ENCODE results near the gene XPA.

XPA gene

DNA sequence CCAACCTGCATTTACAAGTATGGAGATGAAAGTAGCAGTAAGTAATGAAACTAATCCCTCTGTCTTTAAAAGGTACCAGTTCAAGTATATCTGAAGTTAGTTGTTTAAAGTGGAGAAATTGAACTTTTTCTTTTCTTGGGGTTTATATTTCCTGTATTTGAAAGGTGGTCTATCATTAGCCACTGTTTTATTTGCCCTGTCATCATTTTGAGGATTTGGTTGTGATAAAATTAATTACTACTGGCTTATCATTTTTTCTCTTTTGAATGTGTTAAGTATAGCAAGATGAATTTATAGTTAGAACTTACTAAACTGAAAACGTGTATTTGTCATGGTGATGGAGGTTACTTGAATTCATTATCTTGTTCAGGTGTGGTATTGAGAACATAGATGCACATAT, 38.4 kb downstream of the XPA start:
- Mint-ChIP-seq H3K36me3 (peaks cover 40% of the 10 kb centered on the region), H3K9me3 (no peaks in the 10 kb centered on the region), H3K4me1 (peaks cover 3% of the 10 kb centered on the region), H3K27ac (peak overlapping the region; percentile 40), H3K4me3 (no peak overlapping the region), H3K27me3 (no peaks in the 10 kb centered on the region)
- ATAC-seq (ENCODE audit: low read depth) (no peak), DNase-seq (ENCODE audit: low spot score in 2 of 2) (no peak)

DNA sequence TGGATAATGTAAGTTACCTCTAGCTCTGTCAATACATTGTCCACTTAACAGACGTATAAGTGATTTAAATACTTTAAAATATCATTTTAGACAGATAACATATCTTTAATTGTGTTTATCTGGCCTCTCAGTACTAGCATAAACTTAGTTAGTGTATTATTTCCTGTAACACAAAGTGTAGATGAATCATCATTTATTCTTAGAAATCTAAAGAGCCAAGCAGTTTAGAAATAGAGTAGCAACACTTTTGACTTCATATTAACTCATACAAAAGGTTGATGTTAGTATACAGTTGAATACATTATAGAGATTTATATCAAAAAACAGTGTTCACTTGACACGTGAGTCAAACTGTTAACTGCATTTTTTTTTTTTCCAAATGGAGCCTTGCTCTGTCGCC, 45.5 kb downstream of the XPA start:
- no peak overlapping the region for H3K4me3 Mint-ChIP-seq
- DNase-seq (ENCODE audit: low spot score in 2 of 2) (no peak), ATAC-seq (ENCODE audit: low read depth) (no peak)
- peaks cover 33% of the 10 kb centered on the region for H3K36me3 Mint-ChIP-seq
- H3K9me3 Mint-ChIP-seq: no peaks in the 10 kb centered on the region
- H3K4me1 Mint-ChIP-seq: no peaks in the 10 kb centered on the region
- H3K27ac Mint-ChIP-seq: no peak overlapping the region
- no peaks in the 10 kb centered on the region for H3K27me3 Mint-ChIP-seq

GRCh38 chr9:97647996-97648395, 49.1 kb downstream of the XPA start:
- Mint-ChIP-seq H3K36me3 (peaks cover 20% of the 10 kb centered on the region), H3K9me3 (no peaks in the 10 kb centered on the region)

DNA sequence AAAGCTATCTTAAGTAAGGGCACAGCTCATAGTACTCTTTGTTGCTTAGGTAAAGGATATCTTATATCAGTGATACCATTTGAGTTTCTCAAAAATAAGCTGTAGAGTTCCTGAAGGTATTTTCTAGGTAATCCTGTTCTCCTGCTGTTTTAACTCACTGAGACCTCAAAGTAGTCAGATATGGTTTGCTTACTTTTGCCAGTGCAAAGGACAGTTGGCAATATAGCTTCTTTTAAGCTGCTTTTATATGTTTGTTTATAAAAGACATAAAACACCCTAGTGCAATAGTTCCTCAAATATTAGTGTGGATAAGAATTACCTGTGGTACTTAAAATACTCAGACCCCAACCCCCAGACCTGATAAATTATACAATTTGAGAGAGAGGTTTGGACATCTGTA, 51.4 kb downstream of the XPA start:
- Mint-ChIP-seq H3K4me1 (peaks cover 5% of the 10 kb centered on the region), H3K27ac (no peak overlapping the region), H3K27me3 (no peaks in the 10 kb centered on the region), H3K4me3 (no peak overlapping the region), H3K9me3 (no peaks in the 10 kb centered on the region), H3K36me3 (peaks cover 16% of the 10 kb centered on the region)
- ATAC-seq (ENCODE audit: low read depth): no peak
- DNase-seq (ENCODE audit: low spot score in 2 of 2): no peak

More at GRCh38 chr9:97647996-97648395, 49.1 kb downstream of the XPA start:
- DNase-seq (ENCODE audit: low spot score in 2 of 2) (no peak), ATAC-seq (ENCODE audit: low read depth) (no peak)
- peaks cover 5% of the 10 kb centered on the region for H3K4me1 Mint-ChIP-seq
- H3K27ac Mint-ChIP-seq: no peak overlapping the region
- no peaks in the 10 kb centered on the region for H3K27me3 Mint-ChIP-seq
- H3K4me3 Mint-ChIP-seq: no peak overlapping the region

DNA sequence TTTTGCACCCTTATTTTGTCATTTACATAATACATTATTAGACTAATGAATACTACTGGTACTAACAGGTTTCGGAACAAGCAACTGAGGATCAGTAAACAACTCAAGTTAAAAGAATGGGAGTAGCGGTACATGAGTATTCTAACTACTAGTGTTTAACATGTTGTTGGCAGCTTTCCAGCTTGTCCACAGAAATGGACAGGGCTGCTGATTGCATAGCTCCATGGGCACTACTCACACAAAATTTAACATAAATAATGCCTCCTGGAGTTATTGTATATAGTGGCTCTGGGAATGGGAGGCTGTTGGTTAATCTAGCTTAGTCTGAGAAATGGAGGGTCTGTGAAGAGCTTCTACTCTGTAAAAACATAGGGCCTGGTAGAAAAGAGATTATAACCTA, 56.8 kb downstream of the XPA start:
- Mint-ChIP-seq H3K4me3 (no peak overlapping the region), H3K36me3 (peaks cover 8% of the 10 kb centered on the region), H3K4me1 (peaks cover 29% of the 10 kb centered on the region), H3K27me3 (no peaks in the 10 kb centered on the region), H3K9me3 (no peaks in the 10 kb centered on the region), H3K27ac (no peak overlapping the region)
- DNase-seq (ENCODE audit: low spot score in 2 of 2) (no peak), ATAC-seq (ENCODE audit: low read depth) (no peak)

GRCh38 chr9:97638666-97639065, 58.5 kb downstream of the XPA start:
- Mint-ChIP-seq H3K27me3 (no peaks in the 10 kb centered on the region), H3K27ac (peak overlapping the region; percentile 62), H3K4me3 (no peak overlapping the region), H3K36me3 (peaks cover 4% of the 10 kb centered on the region), H3K9me3 (no peaks in the 10 kb centered on the region), H3K4me1 (peaks cover 32% of the 10 kb centered on the region)
- DNase-seq (ENCODE audit: low spot score in 2 of 2) (no peak), ATAC-seq (ENCODE audit: low read depth) (no peak)

- Mint-ChIP-seq H3K27ac (peak overlapping the region; percentile 7), H3K4me1 (peaks cover 36% of the 10 kb centered on the region), H3K9me3 (no peaks in the 10 kb centered on the region), H3K36me3 (no peaks in the 10 kb centered on the region), H3K4me3 (no peak overlapping the region), H3K27me3 (no peaks in the 10 kb centered on the region)
- ATAC-seq (ENCODE audit: low read depth): no peak
- DNase-seq (ENCODE audit: low spot score in 2 of 2): no peak
Observed at GRCh38 chr9:97636903-97637302, 60.2 kb downstream of the XPA start.

GRCh38 chr9:97635026-97635425, 62.1 kb downstream of the XPA start:
- ATAC-seq (ENCODE audit: low read depth): no peak
- Mint-ChIP-seq H3K9me3 (no peaks in the 10 kb centered on the region), H3K4me1 (peaks cover 43% of the 10 kb centered on the region)

GRCh38 chr9:97633859-97634490, 63.2 kb downstream of the XPA start:
- ATAC-seq (ENCODE audit: low read depth): no peak
- peaks cover 2% of the 10 kb centered on the region for H3K36me3 Mint-ChIP-seq
- H3K4me1 Mint-ChIP-seq: peaks cover 44% of the 10 kb centered on the region
- H3K9me3 Mint-ChIP-seq: no peaks in the 10 kb centered on the region
- no peaks in the 10 kb centered on the region for H3K27me3 Mint-ChIP-seq
- peak overlapping the region; percentile 99 for H3K27ac Mint-ChIP-seq
- H3K4me3 Mint-ChIP-seq: peak overlapping the region; percentile 99
- no peak for DNase-seq (ENCODE audit: low spot score in 2 of 2)

More at GRCh38 chr9:97635026-97635425, 62.1 kb downstream of the XPA start:
- Mint-ChIP-seq H3K27me3 (no peaks in the 10 kb centered on the region), H3K4me3 (peak overlapping the region; percentile 27), H3K36me3 (no peaks in the 10 kb centered on the region), H3K27ac (peak overlapping the region; percentile 99)
- DNase-seq (ENCODE audit: low spot score in 2 of 2): no peak

GRCh38 chr9:97632985-97633858, 63.9 kb downstream of the XPA start, which contains the start of the genes NCBP1 and TSTD2:
TSS of gene NCBP1 (plus strand) at chr9:97633821. CDS start at chr9:97633882, 61 bp downstream.
TSS of gene TSTD2 (minus strand) at chr9:97633368. CDS start at chr9:97627562, 5,806 bp downstream.
- ATAC-seq (ENCODE audit: low read depth) (peak; percentile 87), DNase-seq (ENCODE audit: low spot score in 2 of 2) (peak; percentile 94 to 95)
- H3K4me1 Mint-ChIP-seq: peaks cover 39% of the 10 kb centered on the region
- no peaks in the 10 kb centered on the region for H3K27me3 Mint-ChIP-seq
- H3K36me3 Mint-ChIP-seq: peaks cover 2% of the 10 kb centered on the region
- no peaks in the 10 kb centered on the region for H3K9me3 Mint-ChIP-seq
- peak within 1 kb of the TSS; percentile 99 for H3K27ac Mint-ChIP-seq
- peak within 1 kb of the TSS; percentile 99 for H3K4me3 Mint-ChIP-seq

DNA sequence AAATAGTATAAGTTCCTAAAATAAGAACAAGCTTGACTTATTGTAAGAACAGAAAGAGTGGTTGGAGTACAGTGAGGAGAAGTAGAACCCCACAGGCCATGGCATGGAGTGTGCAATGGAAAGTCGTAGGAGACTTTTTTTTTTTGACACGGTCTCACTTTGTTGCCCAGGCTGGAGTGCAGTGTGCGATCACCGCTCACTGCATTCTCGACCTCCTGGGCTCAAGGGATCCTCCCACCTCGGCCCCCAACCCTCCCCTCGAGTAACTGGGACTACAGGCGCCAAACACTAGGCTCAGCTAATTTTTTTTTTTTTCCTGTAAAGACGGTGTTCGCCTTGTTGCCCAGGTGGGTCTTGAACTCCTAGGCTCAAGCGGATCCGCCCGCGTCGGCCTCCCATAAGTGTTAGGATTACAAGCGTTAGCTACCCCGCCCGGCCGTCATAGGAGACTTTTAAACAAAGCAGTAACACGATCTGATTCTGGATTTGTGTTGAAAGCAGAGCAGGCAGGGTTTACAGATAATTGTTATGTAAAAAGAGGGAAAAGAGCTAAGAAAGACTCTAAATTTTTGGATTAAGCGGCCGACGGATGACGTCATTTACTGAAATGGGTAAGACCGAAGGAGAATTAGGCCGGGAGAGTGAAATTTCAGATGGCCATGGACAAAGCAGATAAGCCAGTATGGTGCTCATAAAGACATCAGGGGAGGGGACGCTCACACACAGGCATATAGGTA, 64.7 kb downstream of the XPA start:
- ATAC-seq (ENCODE audit: low read depth): no peak

GRCh38 chr9:97630591-97630990, 66.5 kb downstream of the XPA start:
- DNase-seq (ENCODE audit: low spot score in 2 of 2): no peak
- H3K36me3 Mint-ChIP-seq: peaks cover 2% of the 10 kb centered on the region
- no peak overlapping the region for H3K4me3 Mint-ChIP-seq
- H3K27ac Mint-ChIP-seq: no peak overlapping the region
- H3K9me3 Mint-ChIP-seq: no peaks in the 10 kb centered on the region
- no peak for ATAC-seq (ENCODE audit: low read depth)
- H3K4me1 Mint-ChIP-seq: peaks cover 27% of the 10 kb centered on the region
- H3K27me3 Mint-ChIP-seq: no peaks in the 10 kb centered on the region

More for the DNA sequence above, 64.7 kb downstream of the XPA start:
- no peak for DNase-seq (ENCODE audit: low spot score in 2 of 2)
- Mint-ChIP-seq H3K36me3 (peaks cover 2% of the 10 kb centered on the region), H3K4me1 (peaks cover 36% of the 10 kb centered on the region), H3K27me3 (no peaks in the 10 kb centered on the region), H3K9me3 (no peaks in the 10 kb centered on the region), H3K27ac (peak overlapping the region; percentile 99), H3K4me3 (peak overlapping the region; percentile 99)

DNA sequence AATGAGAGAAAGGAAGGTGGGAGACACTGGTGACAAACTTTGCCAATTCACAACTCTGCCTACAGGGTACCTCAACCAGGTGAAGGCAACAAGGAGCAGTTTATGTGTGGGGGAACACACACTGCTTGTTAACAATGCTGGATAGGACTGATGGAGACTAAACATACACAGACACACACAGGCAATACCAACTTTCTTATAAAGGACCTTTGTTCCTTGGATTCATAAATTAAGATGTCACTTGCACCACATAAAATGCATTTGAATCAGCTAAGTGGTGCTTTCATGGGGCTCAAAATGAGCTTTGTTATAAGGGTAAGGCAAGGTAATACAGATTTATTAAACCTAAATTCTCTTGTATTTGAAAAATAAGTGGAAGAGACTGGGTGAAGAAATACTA, 68.0 kb downstream of the XPA start:
- peaks cover 23% of the 10 kb centered on the region for H3K4me1 Mint-ChIP-seq
- peak overlapping the region; percentile 40 for H3K27ac Mint-ChIP-seq
- H3K36me3 Mint-ChIP-seq: peaks cover 6% of the 10 kb centered on the region
- no peaks in the 10 kb centered on the region for H3K27me3 Mint-ChIP-seq
- DNase-seq (ENCODE audit: low spot score in 2 of 2): no peak
- no peak for ATAC-seq (ENCODE audit: low read depth)
- H3K4me3 Mint-ChIP-seq: no peak overlapping the region
- H3K9me3 Mint-ChIP-seq: no peaks in the 10 kb centered on the region

DNA sequence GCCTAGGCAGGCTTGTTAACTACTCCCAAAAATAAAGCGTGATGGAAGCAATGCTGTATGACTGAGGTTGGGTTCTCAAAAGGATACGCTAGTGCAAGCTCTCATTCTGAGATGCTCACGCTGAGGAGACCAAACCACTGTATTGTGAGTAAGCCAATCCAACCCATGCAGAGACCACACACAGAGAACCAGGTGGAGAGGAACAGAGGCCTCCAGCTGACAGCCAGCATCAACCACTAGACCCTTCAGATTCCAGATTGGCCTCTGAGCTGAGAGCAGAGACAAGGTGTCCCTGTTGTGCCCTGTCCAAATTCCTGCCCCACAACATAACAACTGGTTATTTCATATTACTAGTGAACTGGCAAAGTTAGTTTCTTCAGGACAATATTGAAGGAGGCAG, 68.5 kb downstream of the XPA start:
- peaks cover 20% of the 10 kb centered on the region for H3K4me1 Mint-ChIP-seq
- no peaks in the 10 kb centered on the region for H3K27me3 Mint-ChIP-seq
- H3K27ac Mint-ChIP-seq: peak overlapping the region; percentile 40
- H3K4me3 Mint-ChIP-seq: no peak overlapping the region
- DNase-seq (ENCODE audit: low spot score in 2 of 2): no peak
- peaks cover 6% of the 10 kb centered on the region for H3K36me3 Mint-ChIP-seq
- ATAC-seq (ENCODE audit: low read depth): no peak
- H3K9me3 Mint-ChIP-seq: no peaks in the 10 kb centered on the region

All from memory B cell (primary cell).